ENCODE measurements around the gene LIMS2.

DNA sequence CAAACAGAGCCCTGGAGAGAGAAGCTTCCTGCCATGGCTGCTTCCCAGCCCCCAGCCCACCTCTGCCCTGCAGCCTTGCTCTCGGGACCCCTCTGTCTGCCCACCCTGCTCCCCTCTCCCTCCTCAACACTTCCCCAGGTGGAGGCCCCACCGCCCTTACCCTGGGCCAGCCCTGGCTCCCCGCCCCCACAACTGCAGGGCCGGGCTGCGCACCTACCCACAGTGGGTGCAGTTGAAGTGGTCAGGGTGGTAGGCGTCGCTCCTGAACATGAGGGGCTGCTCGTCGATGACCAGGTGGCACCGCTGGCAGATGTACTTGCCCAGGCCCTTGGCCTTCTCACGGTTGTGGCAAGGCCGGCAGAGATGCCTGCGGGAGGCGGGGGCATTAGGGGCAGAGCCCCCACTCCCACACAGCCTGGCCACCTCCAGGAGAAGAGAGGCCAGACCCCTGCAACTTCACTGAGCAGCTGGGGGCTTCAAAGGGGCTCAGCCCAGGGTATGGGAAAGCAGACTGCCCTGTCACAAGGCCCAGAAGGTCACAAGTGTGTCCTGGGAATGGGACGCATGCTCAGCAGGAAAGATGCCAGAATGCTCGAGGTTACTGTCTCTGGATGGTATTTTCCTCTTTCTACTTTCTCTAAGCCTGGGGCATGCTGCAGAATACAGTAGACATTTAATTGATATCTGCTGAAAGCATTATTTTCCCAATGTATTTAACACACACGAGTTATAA, 32.5 kb downstream of the LIMS2 start:
- TF ChIP-seq, protein P1, sequence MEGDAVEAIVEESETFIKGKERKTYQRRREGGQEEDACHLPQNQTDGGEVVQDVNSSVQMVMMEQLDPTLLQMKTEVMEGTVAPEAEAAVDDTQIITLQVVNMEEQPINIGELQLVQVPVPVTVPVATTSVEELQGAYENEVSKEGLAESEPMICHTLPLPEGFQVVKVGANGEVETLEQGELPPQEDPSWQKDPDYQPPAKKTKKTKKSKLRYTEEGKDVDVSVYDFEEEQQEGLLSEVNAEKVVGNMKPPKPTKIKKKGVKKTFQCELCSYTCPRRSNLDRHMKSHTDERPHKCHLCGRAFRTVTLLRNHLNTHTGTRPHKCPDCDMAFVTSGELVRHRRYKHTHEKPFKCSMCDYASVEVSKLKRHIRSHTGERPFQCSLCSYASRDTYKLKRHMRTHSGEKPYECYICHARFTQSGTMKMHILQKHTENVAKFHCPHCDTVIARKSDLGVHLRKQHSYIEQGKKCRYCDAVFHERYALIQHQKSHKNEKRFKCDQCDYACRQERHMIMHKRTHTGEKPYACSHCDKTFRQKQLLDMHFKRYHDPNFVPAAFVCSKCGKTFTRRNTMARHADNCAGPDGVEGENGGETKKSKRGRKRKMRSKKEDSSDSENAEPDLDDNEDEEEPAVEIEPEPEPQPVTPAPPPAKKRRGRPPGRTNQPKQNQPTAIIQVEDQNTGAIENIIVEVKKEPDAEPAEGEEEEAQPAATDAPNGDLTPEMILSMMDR (IDR thresholded peaks at IDR 0.05) = no peak
- TF ChIP-seq ZFX (IDR thresholded peaks at IDR 0.05; ENCODE audit: borderline replicate concordance) = no peak
